ENCODE results near the gene NLK.

NLK gene

GRCh38 chr17:28193241-28193640, 150.8 kb downstream of the NLK start:
- in situ Hi-C loops (cut with MboI; ENCODE audit: low pct_unique_long_range_greater_than_20kb, low sequenced_read_pairs, unreplicated experiment) = no loop called here
- DNase-seq (ENCODE audit: low spot score) = no peak
- peak; percentile 21 for TF ChIP-seq CTCF (IDR thresholded peaks at IDR 0.05; ENCODE audit: extremely low read depth, insufficient read depth, missing control alignments)

- in situ Hi-C loops (cut with MboI; ENCODE audit: low pct_unique_long_range_greater_than_20kb, low sequenced_read_pairs, unreplicated experiment) = no loop called here
- DNase-seq (ENCODE audit: low spot score) = no peak
- no peak for TF ChIP-seq CTCF (IDR thresholded peaks at IDR 0.05; ENCODE audit: extremely low read depth, insufficient read depth, missing control alignments)
Observed at GRCh38 chr17:28194382-28194781, 151.9 kb downstream of the NLK start.

- no peak for TF ChIP-seq CTCF (IDR thresholded peaks at IDR 0.05; ENCODE audit: extremely low read depth, insufficient read depth, missing control alignments)
- no peak for DNase-seq (ENCODE audit: low spot score)
- in situ Hi-C loops (cut with MboI; ENCODE audit: low pct_unique_long_range_greater_than_20kb, low sequenced_read_pairs, unreplicated experiment) = no loop called here
Observed at GRCh38 chr17:28196636-28197035, 154.2 kb downstream of the NLK start.

- no peak for DNase-seq (ENCODE audit: low spot score)
- in situ Hi-C loops (cut with MboI; ENCODE audit: low pct_unique_long_range_greater_than_20kb, low sequenced_read_pairs, unreplicated experiment) = no loop called here
- TF ChIP-seq CTCF (IDR thresholded peaks at IDR 0.05; ENCODE audit: extremely low read depth, insufficient read depth, missing control alignments) = no peak
Observed at GRCh38 chr17:28199115-28199514, 156.6 kb downstream of the NLK start.

- in situ Hi-C loops (cut with MboI; ENCODE audit: low pct_unique_long_range_greater_than_20kb, low sequenced_read_pairs, unreplicated experiment) = no loop called here
- no peak for TF ChIP-seq CTCF (IDR thresholded peaks at IDR 0.05; ENCODE audit: extremely low read depth, insufficient read depth, missing control alignments)
- DNase-seq (ENCODE audit: low spot score) = no peak
Observed at GRCh38 chr17:28199728-28200127, 157.3 kb downstream of the NLK start.

- DNase-seq (ENCODE audit: low spot score) = no peak
- in situ Hi-C loops (cut with MboI; ENCODE audit: low pct_unique_long_range_greater_than_20kb, low sequenced_read_pairs, unreplicated experiment) = no loop called here
- TF ChIP-seq CTCF (IDR thresholded peaks at IDR 0.05; ENCODE audit: extremely low read depth, insufficient read depth, missing control alignments) = no peak
Observed at GRCh38 chr17:28201315-28201714, 158.8 kb downstream of the NLK start.

GRCh38 chr17:28204244-28204643, 161.8 kb downstream of the NLK start:
- no peak for TF ChIP-seq CTCF (IDR thresholded peaks at IDR 0.05; ENCODE audit: extremely low read depth, insufficient read depth, missing control alignments)
- in situ Hi-C loops (cut with MboI; ENCODE audit: low pct_unique_long_range_greater_than_20kb, low sequenced_read_pairs, unreplicated experiment) = no loop called here
- no peak for DNase-seq (ENCODE audit: low spot score)
